GM23338 (cell line): ENCODE results near the gene ESYT2.

Experiments used
- CTCF ChIP-seq, 2 experiments: fragments of 200-600 bp in 1 of 2; sonication (generic) in 1 of 2; conservative IDR thresholded peaks; 2 replicates each; pipeline versions ENCODE4 v1.5.1 to v1.6.1; 2016 to 2017; ENCODE audit warnings: antibody characterized with exemption in 2 of 2, low read depth in 2 of 2, mild to moderate bottlenecking in 2 of 2, moderate library complexity in 1 of 2
- EZH2 ChIP-seq: fragments of 200-600 bp; sonication (generic); IDR thresholded peaks from one replicate; pipeline ENCODE4 v1.8.0; 2017; ENCODE audit warnings: antibody characterized with exemption, mild to moderate bottlenecking, low read depth; ENCODE audit not compliant: unreplicated experiment
- POLR2AphosphoS5 ChIP-seq: IDR thresholded peaks from 2 replicates; pipeline ENCODE4 v1.6.1; 2016; ENCODE audit warnings: antibody characterized with exemption, low read depth
- ZNF114 ChIP-seq: fragments of 250-450 bp; sonication (Bioruptor Pico); IDR thresholded peaks from 2 replicates; pipeline ENCODE4 v1.5.0; 2020; ENCODE audit warnings: mild to moderate bottlenecking, moderate library complexity

- no peak for TF ChIP-seq CTCF (conservative IDR thresholded peaks at IDR 0.05; ENCODE audit: low read depth in 2 of 2)
- no peak for TF ChIP-seq ZNF114
- TF ChIP-seq EZH2: no peak
- no peak for TF ChIP-seq POLR2AphosphoS5
Measured at GRCh38 chr7:158777793-158778192, 51.5 kb downstream of the ESYT2 start.
